SHP77 treated with DMSO at 0.1 percent for 48 hours (cell line): ENCODE measurements around the gene SLC8A1.

Experiments used
- DNase-seq: peaks from one replicate; lab custom pipeline; 2025; lab: John Stamatoyannopoulos, UW

Gene SLC8A1

DNA sequence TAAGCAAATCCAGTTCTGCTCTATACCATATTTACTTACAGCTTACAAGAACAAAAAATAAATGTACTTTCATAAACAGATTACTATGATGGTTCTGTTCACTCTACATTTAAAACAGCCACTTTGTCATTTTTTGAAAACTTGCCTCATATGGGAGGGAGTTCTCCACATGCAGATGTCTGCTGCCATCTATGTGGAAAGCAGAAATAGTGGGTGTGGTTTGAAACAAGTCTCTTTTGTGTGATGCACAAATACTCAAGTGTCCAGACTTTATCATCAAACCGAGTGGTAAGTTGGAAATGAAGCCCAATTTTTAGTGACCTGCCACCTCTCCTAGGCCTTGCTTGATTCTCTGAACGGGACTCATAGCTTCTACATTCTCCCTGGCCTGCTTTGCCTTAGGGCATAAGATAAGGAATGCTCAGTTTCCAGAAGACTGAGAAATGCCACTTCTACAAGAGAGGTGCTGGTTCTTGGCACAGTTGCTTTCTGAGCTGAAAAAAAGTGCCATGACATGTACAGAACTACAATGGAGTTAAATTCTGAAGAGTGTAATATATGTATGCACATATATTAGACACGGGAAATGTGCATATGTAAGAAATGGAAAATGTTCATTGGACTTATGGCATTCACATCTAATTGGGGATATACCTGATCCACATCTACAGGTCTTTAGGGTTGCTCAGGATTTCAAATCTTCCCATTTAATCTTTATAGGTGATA, 221.0 kb downstream of the SLC8A1 start:
- DNase-seq, result no peak

DNA sequence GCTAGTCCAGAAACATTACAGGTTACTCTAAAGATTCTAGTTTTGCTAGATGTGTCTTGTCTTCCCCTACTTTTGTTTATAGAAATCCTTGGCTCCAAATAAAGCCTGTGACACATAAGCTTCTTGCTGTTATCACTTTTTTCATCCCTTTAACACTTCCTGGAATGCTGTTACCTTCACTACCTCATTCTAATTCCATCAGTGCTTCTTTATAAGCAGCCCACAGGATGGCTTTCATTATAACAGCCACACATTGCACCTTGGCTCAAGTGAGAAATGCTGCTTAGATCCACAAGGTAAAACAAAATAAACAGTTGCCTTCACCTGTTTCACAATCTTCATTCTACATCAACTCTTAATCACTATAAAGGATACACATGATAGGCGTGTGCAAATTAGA, 221.7 kb downstream of the SLC8A1 start:
- no peak for DNase-seq

DNA sequence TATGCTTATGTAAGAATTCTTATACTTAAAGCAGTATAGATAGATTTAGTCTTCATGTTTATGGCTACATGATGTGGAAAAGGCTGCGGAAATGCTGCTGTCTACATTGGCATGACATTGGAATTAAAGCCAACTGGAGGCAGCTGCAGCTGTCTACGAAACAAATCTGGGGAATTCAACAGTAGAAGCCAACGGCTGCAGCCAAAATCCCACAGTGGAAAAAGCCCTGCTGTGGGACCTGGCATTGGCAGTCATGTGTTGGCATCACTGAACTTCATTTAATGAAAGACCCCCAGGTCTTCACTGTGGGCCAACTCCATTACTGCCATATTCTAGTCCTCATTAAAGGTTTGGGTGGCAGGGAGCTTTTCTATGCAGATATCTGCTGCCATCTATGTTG, 223.6 kb downstream of the SLC8A1 start:
- DNase-seq, result no peak

DNA sequence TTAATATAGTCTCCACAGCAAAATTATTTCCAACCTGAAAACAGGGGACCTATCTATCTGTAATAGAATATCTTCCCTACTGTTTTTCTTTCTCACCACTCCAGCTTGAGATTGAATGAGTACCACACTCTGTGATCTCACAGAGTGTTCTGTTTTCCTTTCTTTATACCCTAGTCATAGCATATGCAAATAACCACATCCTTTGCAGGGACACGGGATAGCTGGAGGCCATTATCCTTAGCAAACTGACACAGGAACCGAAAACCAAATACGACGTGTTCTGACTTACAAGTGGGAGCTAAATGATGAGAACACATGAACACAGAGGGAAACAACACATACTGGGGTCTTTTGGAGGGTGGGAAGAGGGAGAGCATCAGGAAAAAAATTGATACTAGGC, 224.7 kb downstream of the SLC8A1 start:
- no peak for DNase-seq

DNA sequence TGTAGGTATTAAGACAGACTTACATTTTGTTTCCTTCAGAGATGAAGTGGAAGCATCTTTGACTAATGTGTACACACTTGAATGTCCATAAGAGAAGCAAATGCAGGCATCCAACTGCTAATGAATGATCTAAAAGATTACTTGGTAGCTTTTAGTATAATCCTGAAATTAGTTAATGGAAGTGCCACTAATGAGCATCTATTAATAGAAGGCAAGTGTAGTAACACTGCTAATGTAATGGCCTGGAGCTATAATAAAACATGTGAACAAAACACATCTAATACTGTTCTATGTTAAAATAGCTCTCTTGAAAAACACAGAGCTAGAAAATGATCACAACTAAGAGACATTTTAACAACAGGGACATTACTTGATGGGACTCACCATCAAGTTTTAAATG, 225.3 kb downstream of the SLC8A1 start:
- no peak for DNase-seq

DNA sequence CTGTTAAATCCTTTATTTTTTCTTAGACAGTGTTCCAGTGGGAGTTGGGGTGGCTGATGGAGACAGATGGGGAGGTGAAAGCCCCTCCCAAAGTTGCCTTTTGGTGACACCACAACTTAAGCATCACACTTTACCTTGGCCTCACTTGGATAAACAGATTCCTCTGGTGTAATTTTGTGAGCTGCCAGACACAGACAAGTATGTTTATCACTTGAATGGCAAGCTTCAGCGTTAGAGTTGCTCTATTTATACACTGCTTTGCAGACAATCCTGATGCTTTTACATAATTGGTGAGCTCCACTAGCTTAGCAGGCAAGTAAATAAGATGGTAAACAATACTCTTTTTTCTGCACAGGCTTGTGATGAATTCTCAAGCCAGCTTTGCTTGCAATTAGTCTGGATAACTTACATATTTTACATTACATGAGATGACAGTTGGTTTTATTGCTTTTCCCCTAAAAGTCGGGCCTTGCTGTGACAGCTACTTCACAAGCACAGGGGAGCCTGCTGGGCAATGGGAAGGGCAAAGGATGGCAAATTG, 226.2 kb downstream of the SLC8A1 start:
- DNase-seq, result no peak

DNA sequence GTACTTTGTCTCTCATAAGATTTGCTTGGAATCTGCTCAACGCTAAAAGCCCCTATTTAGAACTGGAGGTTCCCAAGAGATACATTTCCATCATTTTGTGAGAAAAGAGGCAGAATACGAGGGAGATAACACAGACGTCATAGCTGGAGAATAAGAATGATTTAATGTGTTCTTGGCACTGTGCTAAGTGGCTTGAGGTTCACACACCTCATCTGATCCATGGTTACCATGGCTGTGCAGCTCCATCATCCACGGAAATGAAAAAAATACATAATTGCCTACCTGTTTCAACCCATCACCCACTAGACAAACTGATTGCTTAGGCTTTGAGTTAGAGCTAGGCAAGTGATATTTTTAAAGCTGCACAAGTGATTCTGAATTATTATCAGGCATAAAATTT, 227.6 kb downstream of the SLC8A1 start:
- no peak for DNase-seq

DNA sequence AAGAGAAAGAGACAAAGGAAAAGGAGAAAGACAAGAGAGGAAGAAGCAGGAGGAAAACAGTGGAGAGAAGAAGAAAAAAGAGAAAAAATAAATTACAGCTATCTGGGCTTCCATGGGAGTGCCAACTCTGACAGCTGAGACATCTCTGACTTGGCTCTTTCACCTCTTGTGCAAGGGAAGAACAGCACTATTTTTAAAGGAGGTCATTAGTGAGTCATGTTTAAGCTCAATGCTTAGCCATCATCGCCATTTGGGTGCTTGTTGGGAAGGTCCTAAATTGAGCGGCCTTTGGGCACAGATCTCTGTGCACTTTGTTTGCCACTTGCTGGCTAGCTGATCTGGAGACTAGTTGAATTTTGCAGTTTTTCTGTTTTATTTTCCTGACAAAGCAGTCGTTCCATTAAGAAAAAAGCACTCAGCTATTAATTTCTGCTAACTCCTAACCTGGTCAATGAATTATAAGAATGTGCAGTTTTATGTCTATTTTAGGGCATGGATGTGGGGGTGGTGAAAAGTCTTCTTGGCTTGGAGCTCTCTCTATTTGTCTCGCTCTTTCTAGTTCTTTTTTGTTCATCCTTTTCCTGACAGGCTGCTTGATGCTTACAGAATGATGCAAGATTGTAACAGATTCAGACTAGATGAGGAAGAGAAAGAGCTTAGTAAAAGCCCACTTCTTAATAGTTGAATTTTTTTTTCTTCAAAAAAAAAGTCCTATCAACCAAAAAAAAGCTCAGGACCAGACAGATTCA, 231.5 kb downstream of the SLC8A1 start:
- no peak for DNase-seq

DNA sequence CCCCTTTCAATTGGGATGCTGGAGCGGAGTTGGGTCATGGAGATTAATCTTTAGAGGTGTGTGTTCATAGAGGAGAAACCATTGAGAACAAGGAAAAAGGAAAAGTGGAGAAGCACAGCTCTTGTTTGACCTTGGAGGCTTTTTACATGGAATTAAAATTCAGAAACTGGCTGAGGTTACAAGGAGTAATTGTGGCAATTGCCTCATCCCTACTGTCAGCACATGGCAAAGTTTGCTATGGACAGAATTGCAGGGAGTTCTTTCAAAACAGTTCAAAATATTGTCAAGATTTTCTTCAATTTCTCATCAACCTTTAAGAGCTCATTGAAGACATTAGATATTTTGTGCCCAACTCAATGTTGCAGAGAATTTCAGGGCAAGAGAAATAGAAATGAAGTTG, 232.7 kb downstream of the SLC8A1 start:
- no peak for DNase-seq

DNA sequence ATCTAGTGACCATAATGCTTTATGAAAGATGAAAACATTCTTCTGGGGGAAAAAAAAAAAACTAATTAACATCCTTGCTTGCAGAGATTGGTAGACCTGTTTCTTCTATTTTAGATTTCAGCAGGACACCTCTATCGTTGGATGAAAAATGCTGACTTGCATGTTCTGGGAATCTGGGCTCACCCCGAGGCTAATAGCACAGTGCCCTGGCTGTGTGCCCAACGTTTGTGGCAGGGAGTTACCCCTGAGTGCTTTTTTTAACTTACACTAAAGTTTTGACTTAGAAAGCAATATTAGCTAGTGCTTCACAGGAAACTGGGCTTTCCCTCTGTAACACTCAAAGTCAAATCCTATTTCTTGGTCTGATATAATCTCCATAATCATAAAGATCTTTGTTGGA, 233.2 kb downstream of the SLC8A1 start:
- DNase-seq, result no peak

DNA sequence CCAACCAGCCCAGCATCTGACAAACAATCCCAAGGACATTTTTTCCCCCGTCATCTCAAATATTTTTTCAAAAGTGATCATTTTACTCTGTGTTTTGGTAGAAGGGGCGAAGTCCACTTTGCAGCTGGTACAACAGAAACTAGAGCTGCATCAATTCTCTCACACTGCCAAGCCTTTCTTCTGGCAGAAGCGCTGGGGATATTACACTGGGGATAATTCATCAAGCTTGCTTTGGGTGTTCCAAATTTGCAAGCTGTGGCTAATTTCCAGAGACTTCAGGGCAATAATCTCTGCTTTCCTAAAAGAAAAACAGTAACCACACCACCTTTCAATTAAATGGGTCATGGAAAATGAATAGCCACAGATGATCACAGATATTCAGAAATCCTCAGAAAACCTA, 238.3 kb downstream of the SLC8A1 start:
- no peak for DNase-seq

DNA sequence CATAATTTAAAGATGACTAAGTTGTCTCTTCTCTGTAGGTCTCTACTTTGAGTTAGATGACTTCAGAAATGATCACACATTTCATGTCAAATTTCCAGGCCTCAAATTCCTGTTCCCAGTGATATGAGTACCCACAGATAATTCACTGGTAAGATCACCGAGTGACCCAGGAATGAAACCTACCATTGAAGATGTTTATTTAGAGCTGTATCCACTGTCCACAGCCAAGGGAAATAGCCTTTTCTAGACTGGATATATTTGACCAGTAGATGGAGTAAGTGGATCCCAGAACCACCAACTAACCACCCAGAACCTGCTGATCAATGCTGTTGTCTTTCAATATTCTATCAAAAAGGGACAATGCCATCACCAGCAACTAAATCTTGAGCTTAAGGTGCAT, 238.8 kb downstream of the SLC8A1 start:
- DNase-seq, result no peak

DNA sequence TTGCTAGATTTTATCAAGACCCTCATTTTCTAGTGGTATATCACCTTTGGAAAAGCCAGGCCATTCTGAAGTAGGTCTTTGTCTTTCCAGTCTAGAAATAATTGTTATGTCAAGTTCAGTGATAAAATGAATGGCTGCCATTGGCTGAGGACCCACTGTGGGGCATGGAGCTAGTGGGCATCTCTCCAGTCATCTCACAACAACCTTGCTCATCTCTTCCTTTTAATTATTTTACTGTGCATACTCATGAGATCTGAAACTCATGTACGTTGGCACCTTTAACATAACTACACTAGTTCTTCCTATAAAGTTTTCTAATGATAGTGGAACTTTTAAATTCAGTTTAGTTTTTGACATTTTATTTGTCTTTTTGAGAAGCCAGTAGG, 240.9 kb downstream of the SLC8A1 start:
- no peak for DNase-seq

DNA sequence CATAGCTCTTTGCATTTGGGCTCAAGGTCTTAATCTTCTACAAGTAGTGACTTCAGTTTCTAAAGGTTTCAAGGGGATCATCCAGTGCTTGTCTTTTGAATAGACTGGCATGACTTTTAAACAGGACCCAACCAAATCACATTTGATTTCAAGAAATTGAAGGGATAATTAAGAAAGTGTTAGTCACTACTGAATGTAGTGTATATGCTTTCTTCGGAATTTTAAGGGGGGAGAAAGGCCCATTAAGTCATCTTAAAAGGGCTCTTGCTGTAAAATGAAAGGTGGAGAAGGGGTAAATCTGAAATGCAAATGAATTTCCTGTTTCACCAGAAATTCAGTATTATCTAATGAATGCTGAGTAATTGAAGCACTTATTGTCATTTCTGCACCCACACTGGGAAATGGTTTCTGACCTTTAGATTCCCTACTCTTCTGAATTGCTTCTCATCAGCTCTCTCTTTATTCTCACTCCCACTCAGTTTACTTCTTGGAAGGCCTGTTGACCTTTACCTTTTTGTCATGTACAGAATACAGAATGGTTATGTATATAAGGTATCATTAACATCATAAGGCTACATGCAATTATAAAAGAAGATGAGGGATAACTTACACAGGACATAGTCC, 241.4 kb downstream of the SLC8A1 start:
- no peak for DNase-seq

DNA sequence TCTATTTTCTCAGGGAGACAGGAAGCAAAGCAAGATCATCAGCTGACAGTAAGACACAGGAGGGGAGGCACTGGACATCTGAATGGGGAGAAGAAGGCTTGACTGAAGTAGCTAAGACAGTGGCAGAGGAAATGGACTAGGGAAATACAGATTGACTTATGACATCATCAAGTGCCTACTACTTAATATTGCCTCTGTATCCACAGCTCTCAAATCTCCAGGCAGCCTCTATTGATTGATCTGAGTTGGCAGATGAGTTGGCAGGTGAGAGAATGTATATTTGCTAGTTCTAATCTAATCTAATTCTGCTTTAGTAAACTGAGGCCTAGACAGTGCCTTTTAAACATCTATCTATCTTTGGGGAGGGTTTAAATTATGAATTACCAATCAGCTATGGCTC, 242.1 kb downstream of the SLC8A1 start:
- no peak for DNase-seq

DNA sequence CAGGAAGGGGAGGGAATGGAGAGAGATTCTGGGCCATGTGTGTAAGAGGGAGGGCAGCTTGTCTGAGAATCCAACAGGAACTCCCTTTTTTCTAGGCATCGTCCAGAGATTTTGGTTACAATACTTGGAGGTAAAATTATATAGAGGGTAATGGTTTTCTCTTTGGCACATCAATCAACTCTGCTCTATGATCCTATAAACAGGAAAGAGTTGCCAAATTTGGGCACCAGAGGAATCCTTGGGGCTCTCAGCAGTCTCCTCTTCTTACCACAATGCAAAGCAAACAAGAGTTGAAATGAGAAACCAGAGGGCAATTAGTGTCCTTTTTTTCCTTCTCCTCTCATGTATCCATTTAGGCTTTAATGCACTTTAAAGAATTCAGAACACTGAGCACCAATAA, 243.4 kb downstream of the SLC8A1 start:
- DNase-seq, result no peak

DNA sequence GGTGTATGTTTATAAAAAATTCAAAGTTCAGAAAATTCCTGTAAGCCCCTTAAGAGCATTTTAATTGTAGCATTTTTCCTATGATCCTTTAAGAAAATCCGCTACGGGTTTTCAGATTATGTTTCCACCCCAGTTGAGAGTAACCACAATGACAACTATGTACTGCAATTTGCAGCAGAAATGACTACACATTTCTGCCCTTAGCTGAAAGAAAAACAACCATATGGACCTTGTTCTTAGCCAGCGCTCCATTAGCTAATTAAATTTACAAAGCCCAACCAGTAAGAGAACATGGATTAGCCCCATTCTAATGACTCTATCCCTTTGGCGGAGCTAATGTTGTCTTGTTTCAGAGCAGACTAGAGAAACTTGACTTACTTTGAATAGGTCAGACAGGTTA, 247.6 kb downstream of the SLC8A1 start:
- DNase-seq, result no peak

DNA sequence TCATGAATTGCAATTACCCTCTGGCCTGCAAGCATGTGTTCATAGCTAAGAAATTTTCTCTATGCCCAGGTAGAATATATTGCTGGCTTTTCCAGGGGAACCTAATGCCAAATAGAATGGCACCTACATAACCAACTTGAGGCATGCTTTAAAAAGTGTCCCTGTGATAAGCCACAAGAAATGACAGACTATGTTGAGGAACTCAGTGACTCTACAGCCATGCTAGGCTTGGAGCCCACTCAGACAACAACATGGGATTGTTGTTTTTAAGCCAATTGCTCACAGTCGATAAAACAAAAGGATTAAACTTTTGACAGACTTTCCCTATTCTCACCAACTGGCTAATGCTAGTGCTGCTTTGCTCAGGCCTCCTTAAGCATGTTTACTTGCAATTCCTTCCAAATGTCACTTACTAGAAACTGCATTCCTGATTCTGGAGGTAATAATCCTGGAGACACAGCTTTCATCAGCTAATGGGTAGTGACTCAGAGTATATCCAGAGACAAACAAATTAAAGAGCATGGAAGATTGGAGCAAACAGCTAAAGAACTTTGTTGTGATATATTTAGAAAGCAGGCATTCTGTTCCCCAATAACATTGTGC, 249.0 kb downstream of the SLC8A1 start:
- no peak for DNase-seq

DNA sequence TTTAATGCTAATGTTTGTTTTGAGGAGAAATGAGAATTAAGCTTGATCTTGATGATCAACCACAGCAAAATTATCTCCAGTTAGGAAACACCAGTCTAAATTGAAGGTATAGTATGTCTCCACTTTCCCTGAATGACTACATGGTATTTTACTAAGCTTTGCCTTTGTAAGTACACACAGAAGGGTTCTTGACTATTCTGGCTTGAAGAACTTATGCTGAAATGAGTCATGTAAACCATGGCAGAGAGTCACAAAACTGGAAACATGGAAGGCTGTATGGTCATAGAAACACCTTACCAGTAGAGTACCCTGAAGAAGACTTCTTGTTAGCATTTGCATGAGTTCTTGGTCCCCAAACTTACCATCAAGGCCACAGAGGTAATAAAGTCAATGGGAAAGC, 250.5 kb downstream of the SLC8A1 start:
- no peak for DNase-seq

DNA sequence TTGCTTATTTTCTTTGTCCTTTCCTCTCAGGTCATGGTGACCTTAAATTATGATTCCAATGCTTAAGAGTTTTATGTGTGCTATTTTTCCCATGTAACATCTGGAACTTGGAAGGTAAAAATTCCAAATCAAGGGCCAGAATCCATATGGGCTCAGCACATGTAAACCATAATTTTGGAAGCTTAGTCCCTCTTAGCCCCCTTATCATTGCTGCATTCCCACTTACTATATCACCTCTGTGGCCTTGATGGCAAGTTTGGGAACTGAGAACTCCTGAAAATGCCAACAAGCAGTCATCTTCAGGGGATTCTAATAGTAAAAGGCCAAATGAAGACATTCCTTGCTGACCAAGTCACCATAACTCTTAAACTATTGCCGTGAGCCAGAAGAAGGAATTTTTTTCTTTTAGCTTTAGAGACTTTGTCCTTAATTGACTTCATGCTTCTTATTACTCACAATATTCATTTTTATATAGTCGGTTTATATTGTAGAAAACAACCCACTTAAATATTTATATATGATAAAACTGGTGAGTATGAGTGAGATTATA, 251.4 kb downstream of the SLC8A1 start:
- no peak for DNase-seq

DNA sequence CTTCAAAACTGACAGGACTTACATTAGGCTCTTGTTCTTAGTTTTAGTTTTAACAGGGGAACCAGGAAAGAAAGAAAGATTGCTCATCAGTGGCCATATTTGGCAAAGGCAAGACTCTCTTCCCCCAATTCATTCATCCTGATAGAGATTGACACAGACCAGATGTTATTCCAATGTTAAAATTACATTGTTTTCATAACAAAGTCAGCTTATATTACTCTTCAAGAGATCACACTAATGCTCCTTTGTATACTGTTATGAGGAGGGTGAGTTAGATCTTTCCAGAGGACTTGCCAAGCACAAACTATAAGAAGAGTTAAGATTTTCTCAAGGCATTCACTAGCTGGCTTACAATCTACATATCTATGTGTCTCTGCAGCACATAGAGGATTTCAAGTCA, 252.1 kb downstream of the SLC8A1 start:
- no peak for DNase-seq

DNA sequence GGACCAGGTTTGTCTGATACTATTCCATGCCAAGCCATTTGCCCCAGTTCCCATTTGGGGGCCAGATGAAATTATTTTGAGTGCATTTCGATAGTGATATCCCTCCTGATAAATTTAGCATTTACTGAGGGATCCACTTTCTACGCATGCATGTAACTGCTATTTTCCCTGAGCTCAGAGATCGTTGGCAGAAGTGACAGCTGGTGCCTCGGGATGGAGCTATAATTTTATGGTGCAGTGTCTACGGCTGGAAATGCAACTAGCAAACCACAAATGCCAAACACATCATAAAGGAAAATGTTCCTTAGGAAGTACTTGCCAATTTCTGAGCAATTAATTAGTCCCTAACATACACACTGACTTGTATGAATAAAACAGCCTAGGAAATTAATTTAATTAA, 254.8 kb downstream of the SLC8A1 start:
- no peak for DNase-seq

DNA sequence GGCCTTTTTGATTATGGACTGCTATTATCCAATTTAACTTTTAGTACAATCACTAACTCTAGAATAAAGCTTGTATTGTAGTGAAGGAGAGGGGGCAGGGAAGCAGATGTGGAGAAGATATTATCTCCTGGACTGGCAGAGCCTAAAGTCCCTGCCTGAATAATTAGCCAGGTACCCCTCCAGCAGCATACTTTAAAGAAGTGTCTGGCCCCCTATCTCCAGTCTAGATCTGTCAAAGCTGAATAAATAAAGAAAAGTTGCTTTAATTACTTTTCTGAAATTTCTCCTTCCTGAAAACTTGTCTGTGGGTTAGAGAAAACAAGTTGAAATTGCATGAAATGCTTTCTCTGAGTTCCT, 258.2 kb downstream of the SLC8A1 start:
- DNase-seq, result no peak
